A673 (cell line): ENCODE measurements around the gene SHISA9. TPM values are rescaled to one million over a fixed set of nuclear protein-coding genes. Genes with fewer than 3 reads are reported as not detected.

Experiments
- BruUV-seq: library from RNA; stranded (reverse); fragments of 400-500 nt; replicated peaks from 2 replicates; lab custom pipeline; 2021; lab: Mats Ljungman, UMichigan
- CTCF ChIA-PET: fragments of 300-600 bp; sonication (Branson Sonifier 250); formaldehyde crosslinking; loops from one replicate; lab custom pipeline; 2022; ENCODE audit warnings: antibody characterized with exemption; lab: Charles Lee
- POLR2A ChIA-PET: fragments of 300-600 bp; sonication (Branson Sonifier 250); formaldehyde crosslinking; loops from one replicate; lab custom pipeline; 2022; ENCODE audit warnings: antibody characterized with exemption; ENCODE audit not compliant: low non-redundant PET; lab: Charles Lee
- DNase-seq: peaks from one replicate; pipeline ENCODE4 v3.0.0-alpha.2; 2015; ENCODE audit warnings: low spot score
- H3K27ac ChIP-seq: fragments of 200-600 bp; sonication (generic); 2 replicates; pipeline ENCODE4 v1.5.1; 2016; ENCODE audit warnings: mixed run types, low read depth, mild to moderate bottlenecking, mixed read lengths, antibody characterized with exemption, low read length; ENCODE audit not compliant: poor library complexity, severe bottlenecking
- H3K27me3 ChIP-seq: fragments of 200-600 bp; sonication (generic); replicated peaks from 2 replicates; pipeline ENCODE4 v1.6.1; 2017; ENCODE audit warnings: mixed run types, low read depth, mild to moderate bottlenecking, mixed read lengths, antibody characterized with exemption, low read length; ENCODE audit not compliant: insufficient read depth, poor library complexity
- H3K36me3 ChIP-seq: fragments of 200-600 bp; sonication (generic); 2 replicates; pipeline ENCODE4 v1.6.1; 2016; ENCODE audit warnings: mixed run types, mild to moderate bottlenecking, mixed read lengths, antibody characterized with exemption, low read length; ENCODE audit not compliant: insufficient read depth, poor library complexity, severe bottlenecking
- H3K4me1 ChIP-seq: fragments of 200-600 bp; sonication (generic); 2 replicates; pipeline ENCODE4 v1.6.1; 2017; ENCODE audit warnings: mixed run types, mild to moderate bottlenecking, mixed read lengths, antibody characterized with exemption, low read length; ENCODE audit not compliant: insufficient read depth, poor library complexity, severe bottlenecking
- H3K4me3 ChIP-seq: fragments of 200-600 bp; sonication (generic); 2 replicates; pipeline ENCODE4 v1.5.1; 2016; ENCODE audit warnings: low read depth, mixed run types, mild to moderate bottlenecking, mixed read lengths, low read length; ENCODE audit not compliant: poor library complexity, severe bottlenecking
- H3K9me3 ChIP-seq: fragments of 200-600 bp; sonication (generic); 2 replicates; pipeline ENCODE4 v1.6.1; 2016; ENCODE audit warnings: mixed run types, low read depth, mild to moderate bottlenecking, mixed read lengths, antibody characterized with exemption, low read length; ENCODE audit not compliant: poor library complexity, severe bottlenecking
- EZH2 ChIP-seq: fragments of 200-600 bp; sonication (generic); IDR thresholded peaks from 2 replicates; pipeline ENCODE4 v1.6.1; 2017; ENCODE audit warnings: borderline replicate concordance, low read depth, mild to moderate bottlenecking, mixed read lengths, antibody characterized with exemption, low read length; ENCODE audit not compliant: poor library complexity, severe bottlenecking
- intact Hi-C: fragments of 100-400 bp; cut with micrococcal nuclease; formaldehyde crosslinking; loops from one replicate; pipeline ENCODE4 v1.10.0; 2022; ENCODE audit not compliant: unreplicated experiment
- total RNA-seq: library from RNA; stranded (reverse); gene quantifications from 2 replicates; pipeline ENCODE4 v1.2.3, GENCODE V29; 2021
- TF ChIP-seq, protein P1 (sequence below): fragments of 300-800, 200-600 bp; sonication (generic); conservative IDR thresholded peaks from 2 replicates; pipeline ENCODE4 v1.5.1; 2017; ENCODE audit warnings: low read depth, mild to moderate bottlenecking, antibody characterized with exemption, low read length, moderate library complexity, mixed read lengths

SHISA9 gene
- total RNA-seq, 1 experiment from 2014 or later: not detected

DNA sequence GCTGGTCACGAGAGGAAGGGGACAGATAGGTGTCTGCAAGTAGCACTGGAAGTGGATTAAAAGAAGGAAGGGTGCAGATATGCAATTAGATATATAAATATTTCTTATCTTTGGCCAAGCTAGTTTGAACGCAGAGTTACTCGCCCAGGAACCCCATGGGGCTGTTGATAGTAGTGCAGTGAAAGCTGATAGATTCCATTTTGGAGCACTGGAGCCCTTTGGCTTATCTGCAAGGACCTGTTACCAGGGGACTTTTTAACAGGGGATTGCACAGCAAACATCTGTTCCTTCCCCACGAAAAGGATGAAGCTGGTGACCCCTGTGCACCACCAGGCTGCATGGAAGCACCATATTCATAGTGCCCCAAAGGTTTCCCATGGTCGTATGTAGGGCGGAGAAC lies 218.7 kb downstream of the SHISA9 start:
- BruUV-seq: no TSS peak
- H3K9me3 ChIP-seq: peaks cover 12% of the 10 kb centered on the region
- intact Hi-C loops: no loop called here
- no peaks in the 10 kb centered on the region for H3K4me1 ChIP-seq
- H3K27ac ChIP-seq: no peak overlapping the region
- H3K36me3 ChIP-seq: no peaks in the 10 kb centered on the region
- no peak for DNase-seq
- H3K4me3 ChIP-seq: no peak overlapping the region
- CTCF ChIA-PET: no interaction called here
- H3K27me3 ChIP-seq: no peaks in the 10 kb centered on the region
- POLR2A ChIA-PET: no interaction called here
- TF ChIP-seq, protein P1, sequence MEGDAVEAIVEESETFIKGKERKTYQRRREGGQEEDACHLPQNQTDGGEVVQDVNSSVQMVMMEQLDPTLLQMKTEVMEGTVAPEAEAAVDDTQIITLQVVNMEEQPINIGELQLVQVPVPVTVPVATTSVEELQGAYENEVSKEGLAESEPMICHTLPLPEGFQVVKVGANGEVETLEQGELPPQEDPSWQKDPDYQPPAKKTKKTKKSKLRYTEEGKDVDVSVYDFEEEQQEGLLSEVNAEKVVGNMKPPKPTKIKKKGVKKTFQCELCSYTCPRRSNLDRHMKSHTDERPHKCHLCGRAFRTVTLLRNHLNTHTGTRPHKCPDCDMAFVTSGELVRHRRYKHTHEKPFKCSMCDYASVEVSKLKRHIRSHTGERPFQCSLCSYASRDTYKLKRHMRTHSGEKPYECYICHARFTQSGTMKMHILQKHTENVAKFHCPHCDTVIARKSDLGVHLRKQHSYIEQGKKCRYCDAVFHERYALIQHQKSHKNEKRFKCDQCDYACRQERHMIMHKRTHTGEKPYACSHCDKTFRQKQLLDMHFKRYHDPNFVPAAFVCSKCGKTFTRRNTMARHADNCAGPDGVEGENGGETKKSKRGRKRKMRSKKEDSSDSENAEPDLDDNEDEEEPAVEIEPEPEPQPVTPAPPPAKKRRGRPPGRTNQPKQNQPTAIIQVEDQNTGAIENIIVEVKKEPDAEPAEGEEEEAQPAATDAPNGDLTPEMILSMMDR: no peak
- no peak for TF ChIP-seq EZH2

DNA sequence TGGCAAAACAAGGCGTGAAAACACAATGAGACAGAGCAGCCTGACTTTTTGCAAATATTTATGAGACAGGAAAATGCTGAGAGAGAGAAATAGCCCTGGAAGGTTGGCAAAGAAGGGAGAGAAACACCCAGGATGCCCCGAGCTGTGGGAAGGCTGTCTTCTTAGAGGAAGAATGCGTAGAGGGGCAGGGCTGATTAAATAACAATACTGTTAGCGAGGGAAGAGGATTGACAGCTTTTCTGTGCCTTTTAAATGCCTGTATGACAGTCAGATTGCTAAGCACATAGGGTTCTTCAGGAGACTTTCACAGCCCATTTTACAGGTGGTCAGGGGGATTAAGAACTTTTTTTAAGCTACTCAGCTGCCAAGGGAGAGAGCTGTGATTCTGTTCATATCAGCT lies 219.2 kb downstream of the SHISA9 start:
- no peak for DNase-seq
- H3K4me3 ChIP-seq: no peak overlapping the region
- CTCF ChIA-PET: no interaction called here
- POLR2A ChIA-PET: no interaction called here
- H3K27me3 ChIP-seq: no peaks in the 10 kb centered on the region
- intact Hi-C loops: no loop called here
- TF ChIP-seq EZH2: no peak
- TF ChIP-seq, protein P1: no peak
- peaks cover 14% of the 10 kb centered on the region for H3K9me3 ChIP-seq
- H3K36me3 ChIP-seq: no peaks in the 10 kb centered on the region
- BruUV-seq: no TSS peak
- H3K4me1 ChIP-seq: no peaks in the 10 kb centered on the region
- H3K27ac ChIP-seq: no peak overlapping the region

DNA sequence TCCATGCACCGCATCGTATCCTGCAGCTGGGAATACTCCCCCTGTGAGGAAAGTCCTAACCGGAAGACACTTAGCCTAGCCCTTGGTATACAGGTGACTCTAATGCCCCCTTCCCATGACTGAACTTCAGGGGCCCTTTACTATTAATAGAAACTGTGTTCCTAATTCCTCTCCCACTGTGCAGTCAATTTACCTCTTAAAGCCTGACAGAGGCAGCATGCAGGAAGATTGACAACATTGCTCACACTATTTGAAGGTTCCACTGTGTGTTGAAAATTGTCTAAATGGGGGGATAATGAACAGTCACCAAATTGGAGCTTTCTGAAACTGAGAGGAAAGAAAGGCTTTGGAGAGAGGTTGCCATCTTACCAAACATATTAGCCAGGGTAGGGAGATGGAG lies 222.6 kb downstream of the SHISA9 start:
- no peaks in the 10 kb centered on the region for H3K4me1 ChIP-seq
- intact Hi-C loops: no loop called here
- ChIA-PET POLR2A (no interaction called here), CTCF (no interaction called here)
- H3K36me3 ChIP-seq: no peaks in the 10 kb centered on the region
- no peak for DNase-seq
- no peaks in the 10 kb centered on the region for H3K27me3 ChIP-seq
- peaks cover 26% of the 10 kb centered on the region for H3K9me3 ChIP-seq
- BruUV-seq: no TSS peak
- TF ChIP-seq EZH2: no peak
- TF ChIP-seq, protein P1: no peak
- H3K27ac ChIP-seq: no peak overlapping the region
- H3K4me3 ChIP-seq: no peak overlapping the region
